ENCODE data around the gene ELAC1. TPM values are rescaled to one million over a fixed set of nuclear protein-coding genes. Genes with fewer than 3 reads are reported as not detected.
A peak's percentile ranks its signal among the peaks of the same experiment; 100 is the strongest.
"Not testable (repeated sequence)": the region's sequence is repeated elsewhere in the genome, so short reads cannot be mapped to it uniquely, and the experiment has no call there.

The ELAC1 gene
- total RNA-seq, 1 donor from 2014 or later, result 15.5 TPM

DNA sequence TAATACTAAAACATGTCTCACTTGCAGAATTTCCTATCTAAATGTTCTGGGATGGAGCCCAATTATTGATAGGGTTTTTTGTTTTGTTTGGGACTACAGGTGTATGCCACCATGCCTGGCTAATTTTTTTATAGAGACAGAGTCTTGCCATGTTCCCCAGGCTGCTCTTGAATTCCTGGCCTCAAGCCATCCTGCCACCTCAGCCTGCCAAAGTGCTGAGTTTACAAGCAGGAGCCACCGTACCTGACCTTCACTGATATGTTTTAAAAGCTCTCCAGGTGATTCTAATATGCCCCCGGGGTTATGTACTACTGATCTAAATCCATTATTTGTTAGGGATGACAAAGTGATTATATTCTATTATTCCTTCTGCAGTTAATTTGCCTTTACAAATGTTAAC lies 2.2 kb downstream of the ELAC1 start:
- intact Hi-C loops (cut with DNase I), result no loop called here
- TF ChIP-seq POLR2AphosphoS5 (IDR thresholded peaks at IDR 0.05; ENCODE audit: insufficient read depth in 1 of 2, low read depth in 1 of 2) (no peak), POLR2A (IDR thresholded peaks at IDR 0.05) (no peak)
- TF ChIP-seq, protein P1, sequence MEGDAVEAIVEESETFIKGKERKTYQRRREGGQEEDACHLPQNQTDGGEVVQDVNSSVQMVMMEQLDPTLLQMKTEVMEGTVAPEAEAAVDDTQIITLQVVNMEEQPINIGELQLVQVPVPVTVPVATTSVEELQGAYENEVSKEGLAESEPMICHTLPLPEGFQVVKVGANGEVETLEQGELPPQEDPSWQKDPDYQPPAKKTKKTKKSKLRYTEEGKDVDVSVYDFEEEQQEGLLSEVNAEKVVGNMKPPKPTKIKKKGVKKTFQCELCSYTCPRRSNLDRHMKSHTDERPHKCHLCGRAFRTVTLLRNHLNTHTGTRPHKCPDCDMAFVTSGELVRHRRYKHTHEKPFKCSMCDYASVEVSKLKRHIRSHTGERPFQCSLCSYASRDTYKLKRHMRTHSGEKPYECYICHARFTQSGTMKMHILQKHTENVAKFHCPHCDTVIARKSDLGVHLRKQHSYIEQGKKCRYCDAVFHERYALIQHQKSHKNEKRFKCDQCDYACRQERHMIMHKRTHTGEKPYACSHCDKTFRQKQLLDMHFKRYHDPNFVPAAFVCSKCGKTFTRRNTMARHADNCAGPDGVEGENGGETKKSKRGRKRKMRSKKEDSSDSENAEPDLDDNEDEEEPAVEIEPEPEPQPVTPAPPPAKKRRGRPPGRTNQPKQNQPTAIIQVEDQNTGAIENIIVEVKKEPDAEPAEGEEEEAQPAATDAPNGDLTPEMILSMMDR (IDR thresholded peaks at IDR 0.05), result no peak
- no peak overlapping the region for H3K27ac ChIP-seq

DNA sequence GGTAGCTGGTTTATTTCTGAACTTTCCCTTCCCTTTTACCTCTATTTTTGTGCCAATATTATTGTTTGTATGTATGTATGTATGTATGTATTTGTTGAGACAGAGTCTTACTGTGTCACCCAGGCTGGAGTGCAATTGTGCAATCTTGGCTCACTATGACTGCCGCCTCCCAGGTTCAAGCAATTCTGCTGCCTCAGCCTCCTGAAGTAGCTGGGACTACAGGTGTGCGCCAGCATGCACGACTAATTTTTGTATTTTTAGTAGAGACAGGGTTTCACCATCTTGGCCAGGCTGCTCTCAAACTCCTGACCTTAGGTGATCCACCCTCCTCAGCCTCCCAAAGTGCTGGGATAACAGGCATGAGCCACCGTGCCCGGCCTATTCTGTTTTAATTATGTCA lies 4.6 kb downstream of the ELAC1 start:
- DNase-seq (ENCODE audit: extremely low spot score in 2 of 2); H3K9me3 ChIP-seq; H3K27me3 ChIP-seq; H3K4me3 ChIP-seq; H3K27ac ChIP-seq; intact Hi-C loops (cut with DNase I): not testable (repeated sequence)
- Histone ChIP-seq H3K4me1 (peaks cover 15% of the 10 kb centered on the region), H3K36me3 (peaks cover 0 to 17% of the 10 kb centered on the region in 2 donors)

More for the DNA sequence above, 2.2 kb downstream of the ELAC1 start:
- no peak for DNase-seq (ENCODE audit: extremely low spot score in 2 of 2)
- Histone ChIP-seq H3K9me3 (no peaks in the 10 kb centered on the region), H3K4me3 (no peak overlapping the region), H3K27me3 (no peaks in the 10 kb centered on the region), H3K36me3 (no peaks in the 10 kb centered on the region), H3K4me1 (peaks cover 15% of the 10 kb centered on the region)

DNA sequence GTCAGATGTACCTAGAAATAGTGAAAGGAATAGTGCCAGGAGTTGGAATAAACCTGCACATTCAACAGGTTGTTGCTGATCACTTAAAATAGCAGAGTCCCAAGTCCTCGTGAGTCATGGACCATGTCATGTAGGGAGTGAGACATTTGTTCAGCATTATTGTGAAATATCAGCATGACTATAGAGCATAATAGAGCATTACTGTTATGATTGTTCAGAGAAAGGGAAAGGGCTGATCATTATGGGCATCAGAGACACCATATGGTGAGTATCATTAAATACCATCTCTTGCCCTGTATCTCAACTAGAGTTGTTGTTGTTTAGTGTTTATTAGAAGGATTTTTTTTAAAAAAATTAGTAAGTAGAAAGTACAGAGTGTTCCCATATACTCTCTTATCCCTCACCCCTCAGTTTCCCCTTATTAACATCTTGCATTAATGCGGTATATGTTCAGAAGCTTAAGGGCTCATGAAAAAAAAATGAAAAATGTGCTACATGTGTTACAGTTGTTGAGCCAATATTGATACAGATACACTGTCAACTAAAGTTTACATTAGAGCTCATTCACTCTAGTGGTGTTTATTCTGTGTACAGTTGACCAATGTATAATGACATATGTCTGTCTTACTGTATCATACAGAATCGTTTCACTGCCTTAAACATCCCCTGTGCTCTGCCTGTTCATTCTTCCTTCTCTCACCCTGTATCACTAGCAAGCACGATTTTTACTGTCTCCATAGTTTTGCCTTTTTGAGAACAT lies 5.7 kb downstream of the ELAC1 start:
- H3K27ac ChIP-seq, result no peak overlapping the region
- intact Hi-C loops (cut with DNase I), result no loop called here

DNA sequence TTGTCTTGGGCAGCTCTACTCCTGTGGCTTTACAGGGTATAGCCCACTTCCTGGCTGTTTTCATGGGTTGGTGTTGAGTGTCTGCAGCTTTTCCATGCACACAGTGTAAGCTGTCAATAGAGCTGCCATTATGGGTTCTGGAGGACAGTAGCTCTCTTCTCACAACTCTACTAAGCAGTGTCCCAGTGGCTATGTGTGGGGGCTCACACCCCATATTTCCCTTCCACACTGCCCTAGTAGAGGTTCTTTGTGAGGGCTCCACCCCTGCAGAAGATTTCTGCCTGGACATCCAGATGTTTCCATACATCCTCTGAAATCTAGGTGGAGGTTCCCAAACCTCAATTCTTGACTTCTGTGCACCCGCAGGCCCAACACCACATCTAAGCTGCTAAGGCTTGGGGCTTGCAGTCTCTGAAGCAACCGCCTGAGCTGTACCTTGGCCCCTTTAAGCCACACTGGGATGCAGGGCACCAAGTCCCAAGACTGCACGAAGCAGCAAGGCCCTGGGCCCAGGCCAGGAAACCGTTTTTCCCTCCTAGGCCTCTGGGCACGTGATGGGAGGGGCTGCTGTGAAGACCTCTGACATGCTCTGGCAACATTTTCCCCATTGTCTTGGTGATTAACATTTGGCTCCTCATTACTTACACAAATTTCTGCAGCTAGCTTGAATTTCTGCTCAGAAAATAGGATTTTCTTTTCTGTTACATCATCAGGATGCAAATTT lies 9.4 kb downstream of the ELAC1 start:
- TF ChIP-seq POLR2AphosphoS5 (IDR thresholded peaks at IDR 0.05; ENCODE audit: insufficient read depth in 1 of 2, low read depth in 1 of 2) (no peak), POLR2A (IDR thresholded peaks at IDR 0.05) (no peak)
- TF ChIP-seq, protein P1 (IDR thresholded peaks at IDR 0.05), result no peak
- H3K36me3 ChIP-seq, result peaks cover 0 to 34% of the 10 kb centered on the region in 2 donors
- intact Hi-C loops (cut with DNase I), result no loop called here
- H3K27ac ChIP-seq, result no peak overlapping the region
- H3K27me3 ChIP-seq, result no peaks in the 10 kb centered on the region
- DNase-seq (ENCODE audit: extremely low spot score in 2 of 2), result no peak
- H3K4me1 ChIP-seq, result peaks cover 5% of the 10 kb centered on the region
- no peaks in the 10 kb centered on the region for H3K9me3 ChIP-seq
- no peak overlapping the region for H3K4me3 ChIP-seq

More for the DNA sequence above, 5.7 kb downstream of the ELAC1 start:
- peaks cover 14% of the 10 kb centered on the region for H3K4me1 ChIP-seq
- no peaks in the 10 kb centered on the region for H3K9me3 ChIP-seq
- DNase-seq (ENCODE audit: extremely low spot score in 2 of 2), result no peak
- H3K27me3 ChIP-seq, result no peaks in the 10 kb centered on the region
- peak in 1 of 2 donors; percentile 82 for TF ChIP-seq POLR2AphosphoS5 (IDR thresholded peaks at IDR 0.05; ENCODE audit: insufficient read depth in 1 of 2, low read depth in 1 of 2)
- no peak for TF ChIP-seq POLR2A (IDR thresholded peaks at IDR 0.05)
- H3K4me3 ChIP-seq, result no peak overlapping the region
- peaks cover 0 to 27% of the 10 kb centered on the region in 2 donors for H3K36me3 ChIP-seq

DNA sequence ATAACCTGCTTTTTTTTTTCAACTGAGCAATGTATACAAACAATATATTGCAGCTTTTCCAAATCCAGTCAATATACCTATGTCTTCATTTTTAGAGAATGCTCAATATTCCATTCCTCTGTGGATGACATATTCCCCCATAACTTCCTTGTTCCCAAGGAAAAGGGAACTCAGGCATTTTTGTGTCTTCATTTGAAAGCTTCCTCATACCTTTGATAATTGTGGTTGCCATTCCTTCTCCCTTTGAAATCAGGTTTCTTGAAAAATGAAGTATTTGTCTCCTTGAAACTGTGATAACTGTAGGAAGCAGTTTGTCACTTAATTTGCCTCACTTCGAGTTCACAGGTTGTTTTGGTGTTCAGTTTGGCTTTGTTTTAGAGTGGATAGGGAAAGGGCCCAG lies 13.5 kb downstream of the ELAC1 start:
- Histone ChIP-seq H3K4me3 (no peak overlapping the region), H3K9me3 (no peaks in the 10 kb centered on the region), H3K27me3 (no peaks in the 10 kb centered on the region), H3K4me1 (peaks cover 15% of the 10 kb centered on the region), H3K36me3 (peaks cover 0 to 26% of the 10 kb centered on the region in 2 donors), H3K27ac (no peak overlapping the region)
- TF ChIP-seq POLR2A (IDR thresholded peaks at IDR 0.05), result no peak
- TF ChIP-seq, protein P1 (IDR thresholded peaks at IDR 0.05), result no peak
- no peak for TF ChIP-seq POLR2AphosphoS5 (IDR thresholded peaks at IDR 0.05; ENCODE audit: insufficient read depth in 1 of 2, low read depth in 1 of 2)
- no peak for DNase-seq (ENCODE audit: extremely low spot score in 2 of 2)
- intact Hi-C loops (cut with DNase I), result no loop called here
